Kidney (tissue), 14 donors: Measurements from ENCODE around the gene NFATC4. TPM values are rescaled to one million over a fixed set of nuclear protein-coding genes. Genes with fewer than 3 reads are reported as not detected.

Experiments used
- DNase-seq, 5 donors: peaks; one replicate each; pipeline ENCODE4 v3.0.0-alpha.2; 2013 to 2020
- FAIRE-seq: peaks from 2 replicates; lab custom pipeline; 2012; peaks lifted over from hg19 to GRCh38; lab: Jason Lieb, UNC
- H3K27ac ChIP-seq, 2 donors: one replicate each; pipeline ENCODE4 v1.7.0; 2013; ENCODE audit warnings: low read depth in 2 of 2, low read length in 2 of 2, inconsistent platforms in 1 of 2
- H3K27me3 ChIP-seq: one replicate; pipeline ENCODE4 v1.7.1; 2013; ENCODE audit warnings: low read length, inconsistent platforms; ENCODE audit not compliant: control insufficient read depth, insufficient read depth
- H3K36me3 ChIP-seq, 3 donors: one replicate each; pipeline versions ENCODE4 v1.7.0 to v1.7.1; 2013; ENCODE audit warnings: low read length in 3 of 3, control low read depth in 1 of 3, inconsistent platforms in 1 of 3; ENCODE audit not compliant: insufficient read depth in 3 of 3, control insufficient read depth in 2 of 3
- H3K4me1 ChIP-seq, 3 donors: one replicate each; pipeline versions ENCODE4 v1.7.0 to v1.7.1; 2013; ENCODE audit warnings: low read length in 3 of 3, inconsistent platforms in 1 of 3, low read depth in 1 of 3; ENCODE audit not compliant: control insufficient read depth in 2 of 3, insufficient read depth in 2 of 3
- H3K4me3 ChIP-seq, 3 donors: one replicate each; pipeline versions ENCODE4 v1.7.0 to v1.8.1; 2013; ENCODE audit warnings: low read length in 3 of 3, control low read depth in 1 of 3, inconsistent platforms in 1 of 3
- H3K9ac ChIP-seq, 3 donors: one replicate each; pipeline versions ENCODE4 v1.7.0 to v1.7.1; 2013; ENCODE audit warnings: low read length in 3 of 3, control low read depth in 1 of 3, inconsistent platforms in 1 of 3
- H3K9me3 ChIP-seq, 3 donors: one replicate each; pipeline versions ENCODE4 v1.7.0 to v1.7.1; 2013; ENCODE audit warnings: low read length in 3 of 3, control low read depth in 1 of 3, inconsistent platforms in 1 of 3; ENCODE audit not compliant: control insufficient read depth in 2 of 3, insufficient read depth in 1 of 3
- CTCF ChIP-seq: IDR thresholded peaks from 3 replicates; pipeline ENCODE4 v1.5.1; 2012; ENCODE audit warnings: mild to moderate bottlenecking, moderate library complexity, borderline replicate concordance; ENCODE audit not compliant: insufficient read depth; ENCODE audit errors: extremely low read depth
- intact Hi-C: fragments of 100-400 bp; cut with DNase I; formaldehyde crosslinking; loops from one replicate; pipeline ENCODE4 v1.11.1; 2022
- polyA plus RNA-seq: library from polyadenylated mRNA; stranded (reverse); fragments of 350-450 nt; fragmentation: Illumina TruSeq; extraction: RNeasy Lipid Tissue Mini Kit (QIAGEN cat#74804); gene quantifications from one replicate; pipeline ENCODE4 v1.2.3, GENCODE V29; 2014; ENCODE audit warnings: low read depth, low replicate concordance; ENCODE audit not compliant: insufficient read depth
- total RNA-seq: library from RNA; stranded (reverse); fragmentation: NEBNext Ultra II Directional; extraction: Animal tissue kit (Norgen Biotek cat#: 25700); gene quantifications from one replicate; pipeline ENCODE4 v1.2.1, GENCODE V29; 2021
- donor health status: control.
- donor health status: control.
- donor health status: control.
- donor health status: control.
- donor health status: control.
- donor health status: DM: yes; HTN: yes; CAD: no.
- donor health status: Normal renal cell carcinoma (clear cell type).

Gene NFATC4
- total and polyA plus RNA-seq, 2 donors from 2014 or later, result 38.9 to 45.3 TPM

- intact Hi-C loops, result loop anchor here (10.0 kb wide), 1 partner anchor 48 kb away; the partner anchor contains the start of genes CBLN3 and KHNYN
- no peak overlapping the region for H3K4me3 ChIP-seq
- no peaks in the 10 kb centered on the region for H3K27me3 ChIP-seq
- H3K27ac ChIP-seq, result no peak overlapping the region
- H3K9me3 ChIP-seq, result no peaks in the 10 kb centered on the region
- no peak for TF ChIP-seq CTCF
- H3K9ac ChIP-seq, result no peak overlapping the region
- H3K36me3 ChIP-seq, result peaks cover 0 to 2% (median 0%) of the 10 kb centered on the region in 3 donors
- DNase-seq, result no peak
- H3K4me1 ChIP-seq, result no peaks in the 10 kb centered on the region
- no peak for FAIRE-seq
Measured at GRCh38 chr14:24376448-24377070, 8.6 kb downstream of the NFATC4 start.

GRCh38 chr14:24377126-24377525, 9.1 kb downstream of the NFATC4 start:
- no peaks in the 10 kb centered on the region for H3K4me1 ChIP-seq
- intact Hi-C loops, result loop anchor here (10.0 kb wide), 1 partner anchor 48 kb away; the partner anchor contains the start of genes CBLN3 and KHNYN
- H3K9ac ChIP-seq, result no peak overlapping the region
- no peaks in the 10 kb centered on the region for H3K27me3 ChIP-seq
- H3K9me3 ChIP-seq, result no peaks in the 10 kb centered on the region
- DNase-seq, result no peak
- peaks cover 0 to 2% (median 0%) of the 10 kb centered on the region in 3 donors for H3K36me3 ChIP-seq
- no peak overlapping the region for H3K27ac ChIP-seq
- H3K4me3 ChIP-seq, result no peak overlapping the region
- no peak for FAIRE-seq
- TF ChIP-seq CTCF, result no peak

GRCh38 chr14:24377657-24378056, 9.7 kb downstream of the NFATC4 start:
- intact Hi-C loops, result loop anchor here (10.0 kb wide), 1 partner anchor 47 kb away; the partner anchor contains the start of genes CBLN3 and KHNYN
- Histone ChIP-seq H3K36me3 (peaks cover 0 to 2% (median 0%) of the 10 kb centered on the region in 3 donors), H3K27ac (no peak overlapping the region), H3K4me1 (no peaks in the 10 kb centered on the region), H3K4me3 (no peak overlapping the region), H3K27me3 (no peaks in the 10 kb centered on the region), H3K9me3 (no peaks in the 10 kb centered on the region), H3K9ac (no peak overlapping the region)
- no peak for TF ChIP-seq CTCF
- FAIRE-seq, result no peak
- no peak for DNase-seq
